Uterus (tissue), 2 donors: ENCODE measurements around the gene ALOX15.
"Not testable (repeated sequence)": the region's sequence is repeated elsewhere in the genome, so short reads cannot be mapped to it uniquely, and the experiment has no call there.

Experiments used
- POLR2A ChIP-seq, 2 donors: fragments of 450-650 bp; IDR thresholded peaks; one replicate each; pipeline ENCODE4 v1.6.1; 2016; ENCODE audit warnings: antibody characterized with exemption in 2 of 2, mild to moderate bottlenecking in 1 of 2, moderate library complexity in 1 of 2
- TF ChIP-seq, protein P1 (sequence below), 4 experiments: fragments of 200-600 bp in 2 of 4; fragments of 450-650 bp in 2 of 4; sonication (generic) in 2 of 4; IDR thresholded peaks; one replicate each; pipeline ENCODE4 v1.5.1; 2016 to 2019; ENCODE audit warnings: antibody characterized with exemption in 4 of 4, mild to moderate bottlenecking in 2 of 4, moderate library complexity in 1 of 4

DNA sequence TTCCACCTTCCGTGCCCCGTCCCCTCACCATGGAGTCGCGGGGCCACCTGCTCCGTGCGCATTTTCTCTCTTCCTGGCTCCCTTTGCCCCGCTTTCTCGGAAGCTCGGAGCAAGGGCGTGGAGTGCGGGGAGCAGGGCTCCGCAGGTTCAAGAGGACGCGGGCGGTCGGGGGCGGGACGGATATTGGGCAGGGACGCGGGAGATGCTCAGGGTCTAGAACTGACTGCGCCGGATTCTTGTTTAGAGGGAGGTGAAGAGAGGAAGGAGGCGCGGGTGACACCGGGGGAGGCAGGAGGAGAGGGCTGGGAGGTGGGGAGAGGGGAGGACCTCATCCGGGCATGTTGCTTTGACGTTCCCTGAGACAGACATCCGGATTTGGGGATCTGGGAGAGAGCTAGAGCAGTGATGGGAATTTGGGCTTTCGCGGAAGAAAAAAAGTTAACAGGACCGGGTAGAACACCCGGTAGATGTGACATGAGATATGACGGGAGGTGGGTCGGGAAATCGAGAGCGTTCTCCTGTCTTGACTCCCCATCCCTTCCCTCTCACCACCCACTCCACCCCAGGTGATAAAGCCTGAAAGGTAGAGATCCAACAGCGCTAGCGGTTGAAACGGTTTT lies 799 bp downstream of the ALOX15 start:
- TF ChIP-seq, protein P1, sequence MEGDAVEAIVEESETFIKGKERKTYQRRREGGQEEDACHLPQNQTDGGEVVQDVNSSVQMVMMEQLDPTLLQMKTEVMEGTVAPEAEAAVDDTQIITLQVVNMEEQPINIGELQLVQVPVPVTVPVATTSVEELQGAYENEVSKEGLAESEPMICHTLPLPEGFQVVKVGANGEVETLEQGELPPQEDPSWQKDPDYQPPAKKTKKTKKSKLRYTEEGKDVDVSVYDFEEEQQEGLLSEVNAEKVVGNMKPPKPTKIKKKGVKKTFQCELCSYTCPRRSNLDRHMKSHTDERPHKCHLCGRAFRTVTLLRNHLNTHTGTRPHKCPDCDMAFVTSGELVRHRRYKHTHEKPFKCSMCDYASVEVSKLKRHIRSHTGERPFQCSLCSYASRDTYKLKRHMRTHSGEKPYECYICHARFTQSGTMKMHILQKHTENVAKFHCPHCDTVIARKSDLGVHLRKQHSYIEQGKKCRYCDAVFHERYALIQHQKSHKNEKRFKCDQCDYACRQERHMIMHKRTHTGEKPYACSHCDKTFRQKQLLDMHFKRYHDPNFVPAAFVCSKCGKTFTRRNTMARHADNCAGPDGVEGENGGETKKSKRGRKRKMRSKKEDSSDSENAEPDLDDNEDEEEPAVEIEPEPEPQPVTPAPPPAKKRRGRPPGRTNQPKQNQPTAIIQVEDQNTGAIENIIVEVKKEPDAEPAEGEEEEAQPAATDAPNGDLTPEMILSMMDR (IDR thresholded peaks at IDR 0.05) = not testable (repeated sequence)
- TF ChIP-seq POLR2A (IDR thresholded peaks at IDR 0.05) = not testable (repeated sequence)
